ENCODE results near the gene CRISP3. TPM values are rescaled to one million over a fixed set of nuclear protein-coding genes. Genes with fewer than 3 reads are reported as not detected.

CRISP3 gene
- not detected for total RNA-seq

GRCh38 chr6:49744259-49744658, at the start of gene CRISP3:
Gene CRISP3 (minus strand): TSS chr6:49744388. CDS start chr6:49744367, 21 bp downstream.
- CTCF ChIA-PET: no interaction called here
- intact Hi-C loops (cut with micrococcal nuclease): no loop called here
- H3K36me3 Mint-ChIP-seq (ENCODE audit: low read depth): no peaks in the 10 kb centered on the region

GRCh38 chr6:49790341-49790740, 46.2 kb upstream of the CRISP3 start:
- no peaks in the 10 kb centered on the region for H3K4me1 Mint-ChIP-seq (ENCODE audit: low read depth)
- H3K27me3 Mint-ChIP-seq (ENCODE audit: low read depth): no peaks in the 10 kb centered on the region
- DNase-seq: no peak
- no peak overlapping the region for H3K27ac Mint-ChIP-seq
- CTCF ChIA-PET: no interaction called here
- no peaks in the 10 kb centered on the region for H3K9me3 Mint-ChIP-seq
- H3K4me3 Mint-ChIP-seq: no peak overlapping the region
- H3K36me3 Mint-ChIP-seq (ENCODE audit: low read depth): no peaks in the 10 kb centered on the region
- intact Hi-C loops (cut with micrococcal nuclease): no loop called here

More at GRCh38 chr6:49744259-49744658, at the start of gene CRISP3:
- Mint-ChIP-seq H3K4me3 (no peak within 1 kb of the TSS), H3K27ac (no peak within 1 kb of the TSS), H3K4me1 (ENCODE audit: low read depth) (no peaks in the 10 kb centered on the region), H3K9me3 (peaks cover 3% of the 10 kb centered on the region), H3K27me3 (ENCODE audit: low read depth) (no peaks in the 10 kb centered on the region)
- no peak for DNase-seq

GRCh38 chr6:49787176-49787575, 43.0 kb upstream of the CRISP3 start, which contains the start of gene PGK2:
Gene PGK2 (minus strand): TSS chr6:49787285. CDS start chr6:49787187, 98 bp downstream.
- DNase-seq: no peak
- Mint-ChIP-seq H3K9me3 (no peaks in the 10 kb centered on the region), H3K36me3 (ENCODE audit: low read depth) (no peaks in the 10 kb centered on the region), H3K27me3 (ENCODE audit: low read depth) (no peaks in the 10 kb centered on the region), H3K4me3 (no peak within 1 kb of the TSS), H3K27ac (no peak within 1 kb of the TSS), H3K4me1 (ENCODE audit: low read depth) (no peaks in the 10 kb centered on the region)
- intact Hi-C loops (cut with micrococcal nuclease): no loop called here
- CTCF ChIA-PET: no interaction called here

GRCh38 chr6:49784272-49784671, 40.1 kb upstream of the CRISP3 start:
- Mint-ChIP-seq H3K9me3 (no peaks in the 10 kb centered on the region), H3K27ac (no peak overlapping the region), H3K27me3 (ENCODE audit: low read depth) (no peaks in the 10 kb centered on the region), H3K36me3 (ENCODE audit: low read depth) (no peaks in the 10 kb centered on the region), H3K4me1 (ENCODE audit: low read depth) (no peaks in the 10 kb centered on the region), H3K4me3 (no peak overlapping the region)
- intact Hi-C loops (cut with micrococcal nuclease): no loop called here
- CTCF ChIA-PET: no interaction called here
- DNase-seq: no peak

- Mint-ChIP-seq H3K27me3 (ENCODE audit: low read depth) (no peaks in the 10 kb centered on the region), H3K36me3 (ENCODE audit: low read depth) (no peaks in the 10 kb centered on the region), H3K27ac (no peak overlapping the region), H3K9me3 (no peaks in the 10 kb centered on the region), H3K4me3 (no peak overlapping the region), H3K4me1 (ENCODE audit: low read depth) (no peaks in the 10 kb centered on the region)
- intact Hi-C loops (cut with micrococcal nuclease): no loop called here
- CTCF ChIA-PET: interaction anchor here (0.7 kb wide), 1 partner anchor 1473 kb away, joined by 3 read pairs; no protein-coding TSS in a partner anchor
- DNase-seq: no peak
These were observed 38.5 kb upstream of the CRISP3 start for GRCh38 chr6:49782725-49783124.

GRCh38 chr6:49782293-49782692, 38.1 kb upstream of the CRISP3 start:
- Mint-ChIP-seq H3K4me3 (no peak overlapping the region), H3K9me3 (no peaks in the 10 kb centered on the region), H3K4me1 (ENCODE audit: low read depth) (no peaks in the 10 kb centered on the region), H3K27me3 (ENCODE audit: low read depth) (no peaks in the 10 kb centered on the region), H3K27ac (no peak overlapping the region), H3K36me3 (ENCODE audit: low read depth) (no peaks in the 10 kb centered on the region)
- intact Hi-C loops (cut with micrococcal nuclease): no loop called here
- CTCF ChIA-PET: interaction anchor here (0.7 kb wide), 1 partner anchor 1473 kb away, joined by 3 read pairs; no protein-coding TSS in a partner anchor
- no peak for DNase-seq

GRCh38 chr6:49776444-49776843, 32.3 kb upstream of the CRISP3 start:
- Mint-ChIP-seq H3K9me3 (peaks cover 5% of the 10 kb centered on the region), H3K4me3 (no peak overlapping the region), H3K4me1 (ENCODE audit: low read depth) (no peaks in the 10 kb centered on the region), H3K27me3 (ENCODE audit: low read depth) (no peaks in the 10 kb centered on the region), H3K36me3 (ENCODE audit: low read depth) (no peaks in the 10 kb centered on the region), H3K27ac (no peak overlapping the region)
- intact Hi-C loops (cut with micrococcal nuclease): no loop called here
- no peak for DNase-seq
- CTCF ChIA-PET: no interaction called here

GRCh38 chr6:49775043-49775442, 30.9 kb upstream of the CRISP3 start:
- intact Hi-C loops (cut with micrococcal nuclease): no loop called here
- no peak for DNase-seq
- H3K4me3 Mint-ChIP-seq: no peak overlapping the region
- no peaks in the 10 kb centered on the region for H3K27me3 Mint-ChIP-seq (ENCODE audit: low read depth)
- no peaks in the 10 kb centered on the region for H3K36me3 Mint-ChIP-seq (ENCODE audit: low read depth)
- CTCF ChIA-PET: no interaction called here
- H3K4me1 Mint-ChIP-seq (ENCODE audit: low read depth): no peaks in the 10 kb centered on the region
- no peak overlapping the region for H3K27ac Mint-ChIP-seq
- peaks cover 5% of the 10 kb centered on the region for H3K9me3 Mint-ChIP-seq

- H3K9me3 Mint-ChIP-seq: peaks cover 5% of the 10 kb centered on the region
- CTCF ChIA-PET: no interaction called here
- H3K36me3 Mint-ChIP-seq (ENCODE audit: low read depth): no peaks in the 10 kb centered on the region
- no peaks in the 10 kb centered on the region for H3K4me1 Mint-ChIP-seq (ENCODE audit: low read depth)
- H3K4me3 Mint-ChIP-seq: no peak overlapping the region
- H3K27ac Mint-ChIP-seq: no peak overlapping the region
- DNase-seq: no peak
- H3K27me3 Mint-ChIP-seq (ENCODE audit: low read depth): no peaks in the 10 kb centered on the region
- intact Hi-C loops (cut with micrococcal nuclease): no loop called here
These were observed 28.1 kb upstream of the CRISP3 start for GRCh38 chr6:49772285-49772684.

GRCh38 chr6:49766762-49767161, 22.6 kb upstream of the CRISP3 start:
- Mint-ChIP-seq H3K27me3 (ENCODE audit: low read depth) (no peaks in the 10 kb centered on the region), H3K4me3 (no peak overlapping the region)

GRCh38 chr6:49764571-49765236, 20.5 kb upstream of the CRISP3 start:
- H3K4me3 Mint-ChIP-seq: no peak overlapping the region
- intact Hi-C loops (cut with micrococcal nuclease): no loop called here
- H3K9me3 Mint-ChIP-seq: no peaks in the 10 kb centered on the region
- no peak for DNase-seq
- CTCF ChIA-PET: no interaction called here
- H3K4me1 Mint-ChIP-seq (ENCODE audit: low read depth): no peaks in the 10 kb centered on the region
- H3K27ac Mint-ChIP-seq: no peak overlapping the region
- no peaks in the 10 kb centered on the region for H3K36me3 Mint-ChIP-seq (ENCODE audit: low read depth)
- H3K27me3 Mint-ChIP-seq (ENCODE audit: low read depth): no peaks in the 10 kb centered on the region

More at GRCh38 chr6:49766762-49767161, 22.6 kb upstream of the CRISP3 start:
- Mint-ChIP-seq H3K4me1 (ENCODE audit: low read depth) (no peaks in the 10 kb centered on the region), H3K36me3 (ENCODE audit: low read depth) (no peaks in the 10 kb centered on the region), H3K9me3 (no peaks in the 10 kb centered on the region), H3K27ac (no peak overlapping the region)
- DNase-seq: no peak
- intact Hi-C loops (cut with micrococcal nuclease): no loop called here
- CTCF ChIA-PET: no interaction called here

- Mint-ChIP-seq H3K36me3 (ENCODE audit: low read depth) (no peaks in the 10 kb centered on the region), H3K4me3 (no peak overlapping the region), H3K9me3 (peaks cover 3% of the 10 kb centered on the region), H3K27ac (no peak overlapping the region), H3K4me1 (ENCODE audit: low read depth) (no peaks in the 10 kb centered on the region), H3K27me3 (ENCODE audit: low read depth) (no peaks in the 10 kb centered on the region)
- intact Hi-C loops (cut with micrococcal nuclease): no loop called here
- no peak for DNase-seq
- CTCF ChIA-PET: no interaction called here
These were observed 759 bp downstream of the CRISP3 start for GRCh38 chr6:49743429-49743828.

- no peak for DNase-seq
- no peak overlapping the region for H3K27ac Mint-ChIP-seq
- no peak overlapping the region for H3K4me3 Mint-ChIP-seq
- H3K4me1 Mint-ChIP-seq (ENCODE audit: low read depth): no peaks in the 10 kb centered on the region
- no peaks in the 10 kb centered on the region for H3K36me3 Mint-ChIP-seq (ENCODE audit: low read depth)
- H3K9me3 Mint-ChIP-seq: peaks cover 3% of the 10 kb centered on the region
- H3K27me3 Mint-ChIP-seq (ENCODE audit: low read depth): no peaks in the 10 kb centered on the region
- intact Hi-C loops (cut with micrococcal nuclease): no loop called here
- CTCF ChIA-PET: no interaction called here
These were observed 4.8 kb downstream of the CRISP3 start for GRCh38 chr6:49739423-49739822.

All from activated naive CD4-positive, alpha-beta T cell treated with anti-CD3 and anti-CD28 coated beads for 36 hours (primary cell).